ENCODE data around the gene ACOX1.

The ACOX1 gene

DNA sequence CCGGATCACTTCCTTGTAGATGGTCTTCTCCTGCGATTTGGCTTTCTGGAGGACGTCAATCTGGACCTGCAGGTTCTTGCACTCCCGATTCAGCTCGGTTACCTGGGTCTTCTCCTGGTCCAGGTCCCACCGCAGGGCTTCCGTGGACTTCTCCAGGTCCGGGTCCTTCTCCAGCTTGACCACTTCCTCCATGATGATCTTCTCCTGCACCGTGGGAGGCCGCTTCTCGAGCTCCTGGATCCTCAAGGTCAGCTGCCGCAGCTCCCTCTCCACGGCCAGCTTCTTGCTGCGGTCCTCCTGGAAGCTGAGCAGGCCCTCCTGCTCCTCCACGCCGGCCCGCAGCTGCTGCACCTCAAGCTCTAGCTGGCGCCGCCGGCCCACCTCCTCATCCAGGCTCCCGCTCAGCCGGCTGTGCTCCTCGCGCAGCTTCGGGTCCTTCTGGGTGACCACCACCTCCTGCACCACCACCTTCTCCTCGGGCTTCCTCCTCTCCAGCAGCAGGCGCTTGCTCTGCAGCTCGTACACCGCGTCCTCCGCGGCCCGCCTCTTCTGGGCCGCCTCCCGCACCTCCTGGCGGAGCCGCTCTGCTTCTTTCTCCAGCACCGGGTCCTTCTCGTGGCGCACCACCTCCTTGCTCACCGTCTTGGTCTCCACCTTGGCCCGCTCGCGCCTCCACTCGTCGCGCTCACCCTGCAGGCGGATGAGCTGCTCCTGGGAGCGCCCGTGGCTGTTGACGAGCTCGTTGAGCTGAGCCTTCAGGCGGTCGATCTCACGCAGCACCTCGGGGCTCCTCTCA is 29.9 kb upstream of the ACOX1 start:
- TF ChIP-seq, protein P1, sequence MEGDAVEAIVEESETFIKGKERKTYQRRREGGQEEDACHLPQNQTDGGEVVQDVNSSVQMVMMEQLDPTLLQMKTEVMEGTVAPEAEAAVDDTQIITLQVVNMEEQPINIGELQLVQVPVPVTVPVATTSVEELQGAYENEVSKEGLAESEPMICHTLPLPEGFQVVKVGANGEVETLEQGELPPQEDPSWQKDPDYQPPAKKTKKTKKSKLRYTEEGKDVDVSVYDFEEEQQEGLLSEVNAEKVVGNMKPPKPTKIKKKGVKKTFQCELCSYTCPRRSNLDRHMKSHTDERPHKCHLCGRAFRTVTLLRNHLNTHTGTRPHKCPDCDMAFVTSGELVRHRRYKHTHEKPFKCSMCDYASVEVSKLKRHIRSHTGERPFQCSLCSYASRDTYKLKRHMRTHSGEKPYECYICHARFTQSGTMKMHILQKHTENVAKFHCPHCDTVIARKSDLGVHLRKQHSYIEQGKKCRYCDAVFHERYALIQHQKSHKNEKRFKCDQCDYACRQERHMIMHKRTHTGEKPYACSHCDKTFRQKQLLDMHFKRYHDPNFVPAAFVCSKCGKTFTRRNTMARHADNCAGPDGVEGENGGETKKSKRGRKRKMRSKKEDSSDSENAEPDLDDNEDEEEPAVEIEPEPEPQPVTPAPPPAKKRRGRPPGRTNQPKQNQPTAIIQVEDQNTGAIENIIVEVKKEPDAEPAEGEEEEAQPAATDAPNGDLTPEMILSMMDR (IDR thresholded peaks at IDR 0.05; ENCODE audit: low read depth, low read length, missing control alignments), result no peak
- in situ Hi-C loops (cut with HindIII; ENCODE audit: low sequenced_read_pairs), result no loop called here
- DNase-seq (ENCODE audit: low read depth), result no peak
- no peak overlapping the region for H3K4me3 ChIP-seq (ENCODE audit: low read depth, low read length)

DNA sequence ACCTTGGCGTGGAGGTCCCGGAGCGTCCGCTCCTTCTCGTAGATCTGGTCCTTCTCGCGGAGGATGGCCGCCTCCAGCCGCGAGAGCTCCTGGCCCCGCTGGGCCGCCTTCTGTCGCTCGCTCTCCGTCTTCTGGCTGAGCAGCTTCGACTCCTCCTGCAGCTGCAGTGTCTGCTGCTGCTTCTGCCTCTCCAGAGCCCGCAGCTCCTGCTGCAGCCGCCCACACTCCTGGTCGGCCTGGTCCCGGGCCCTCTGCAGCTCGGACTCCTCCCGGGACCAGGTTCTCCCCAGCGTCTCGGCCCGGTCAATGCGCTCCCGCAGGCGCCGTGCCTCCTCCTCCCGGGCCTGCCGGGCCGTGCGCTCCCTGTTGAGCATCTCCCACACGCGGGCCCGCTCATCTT is 29.2 kb upstream of the ACOX1 start:
- no peak for DNase-seq (ENCODE audit: low read depth)
- TF ChIP-seq, protein P1 (IDR thresholded peaks at IDR 0.05; ENCODE audit: low read depth, low read length, missing control alignments), result no peak
- in situ Hi-C loops (cut with HindIII; ENCODE audit: low sequenced_read_pairs), result no loop called here
- H3K4me3 ChIP-seq (ENCODE audit: low read depth, low read length), result no peak overlapping the region

DNA sequence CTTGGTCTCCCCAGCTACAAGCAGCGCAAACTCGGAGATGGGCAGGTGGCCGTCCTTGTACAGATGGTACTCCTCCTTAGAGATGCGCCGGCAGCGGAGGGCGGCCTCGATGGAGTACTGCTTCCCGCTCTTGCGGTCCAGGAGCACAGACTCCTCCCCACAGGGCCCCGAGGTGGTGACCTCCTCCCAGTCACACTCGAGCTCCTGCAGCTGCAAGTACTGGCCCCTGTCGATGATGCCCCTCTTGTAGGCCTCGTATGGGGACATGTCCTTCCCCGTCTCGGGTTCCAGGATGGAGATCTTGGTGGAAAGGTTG is 28.8 kb upstream of the ACOX1 start:
- TF ChIP-seq, protein P1 (IDR thresholded peaks at IDR 0.05; ENCODE audit: low read depth, low read length, missing control alignments), result no peak
- in situ Hi-C loops (cut with HindIII; ENCODE audit: low sequenced_read_pairs), result no loop called here
- DNase-seq (ENCODE audit: low read depth), result no peak
- H3K4me3 ChIP-seq (ENCODE audit: low read depth, low read length), result no peak overlapping the region

DNA sequence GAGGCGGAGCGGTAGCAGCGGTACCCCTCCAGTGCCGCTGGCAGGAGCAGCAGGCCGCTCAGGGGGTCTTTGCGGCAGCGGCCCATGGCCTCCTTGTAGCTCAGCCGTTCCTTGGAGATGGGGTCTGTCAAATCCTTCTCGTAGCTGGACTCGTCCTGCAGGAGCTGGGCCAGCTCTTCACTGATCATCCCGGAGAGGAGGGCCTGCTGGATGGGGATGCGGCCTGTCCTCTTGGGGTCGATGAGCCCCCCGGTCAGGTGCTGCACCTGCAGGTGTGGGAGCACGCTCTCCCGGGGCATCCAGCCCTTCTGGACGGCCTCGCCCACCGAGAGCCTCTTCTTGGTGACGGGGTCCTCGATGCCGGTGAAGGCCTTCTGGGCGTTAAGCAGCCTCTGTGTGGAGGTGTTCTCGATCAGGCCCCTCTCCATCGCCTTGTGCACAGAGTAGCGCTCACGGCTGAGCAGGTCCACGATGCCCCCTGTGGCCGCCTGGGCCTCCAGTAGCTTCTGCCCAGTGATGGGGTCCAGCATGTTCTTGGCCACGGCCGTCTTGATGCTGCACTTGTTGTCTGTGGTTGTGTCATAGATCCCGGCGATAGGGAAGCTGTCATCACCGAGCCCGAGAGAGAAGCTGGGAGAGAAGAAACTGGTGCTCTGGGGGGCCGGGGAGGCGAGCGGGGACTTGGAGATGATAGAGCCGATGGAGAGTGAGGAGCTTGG is 28.3 kb upstream of the ACOX1 start:
- TF ChIP-seq, protein P1 (IDR thresholded peaks at IDR 0.05; ENCODE audit: low read depth, low read length, missing control alignments), result no peak
- in situ Hi-C loops (cut with HindIII; ENCODE audit: low sequenced_read_pairs), result no loop called here
- no peak overlapping the region for H3K4me3 ChIP-seq (ENCODE audit: low read depth, low read length)
- no peak for DNase-seq (ENCODE audit: low read depth)

DNA sequence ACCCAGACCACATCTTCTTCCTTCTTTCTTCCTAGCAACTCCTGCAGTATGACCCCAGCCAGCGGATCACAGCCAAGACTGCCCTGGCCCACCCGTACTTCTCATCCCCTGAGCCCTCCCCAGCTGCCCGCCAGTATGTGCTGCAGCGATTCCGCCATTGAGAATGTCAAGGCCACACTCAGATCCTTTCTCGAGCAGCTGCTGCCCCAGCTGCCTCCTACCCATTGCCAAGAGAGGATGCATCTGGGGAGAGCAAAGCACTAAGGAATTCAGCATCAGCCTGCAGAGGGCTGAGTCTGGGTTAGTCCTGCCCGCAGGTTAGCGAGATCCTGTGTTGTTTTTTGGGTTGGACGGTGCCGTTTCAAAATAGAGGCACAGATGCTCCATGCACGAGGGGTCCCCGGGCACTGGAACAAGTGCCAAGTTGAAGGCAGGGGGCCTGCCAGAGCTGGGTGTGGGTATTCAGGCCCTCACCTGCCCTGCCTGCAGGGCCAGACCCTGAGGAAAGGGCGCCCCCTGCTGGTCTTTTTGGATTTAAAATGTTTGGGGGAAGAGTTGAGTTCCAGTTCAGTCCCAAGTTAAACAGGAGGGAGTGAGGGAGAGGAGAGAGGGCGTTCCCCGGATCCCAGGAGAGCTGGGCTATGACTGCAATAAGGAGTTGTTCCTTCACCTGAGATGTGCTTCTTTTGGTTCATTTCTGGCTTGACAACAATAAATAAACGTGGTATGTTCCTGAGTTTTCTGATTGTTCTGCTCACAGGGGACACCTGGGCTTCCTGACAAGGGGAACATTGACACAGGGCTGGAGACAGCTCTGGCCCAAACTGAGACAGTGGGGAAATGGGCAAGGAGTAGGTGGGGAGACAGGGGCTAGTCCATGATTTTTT is 26.5 kb upstream of the ACOX1 start:
- TF ChIP-seq, protein P1 (IDR thresholded peaks at IDR 0.05; ENCODE audit: low read depth, low read length, missing control alignments), result peak; percentile 64
- DNase-seq (ENCODE audit: low read depth), result no peak
- no peak overlapping the region for H3K4me3 ChIP-seq (ENCODE audit: low read depth, low read length)
- in situ Hi-C loops (cut with HindIII; ENCODE audit: low sequenced_read_pairs), result no loop called here

DNA sequence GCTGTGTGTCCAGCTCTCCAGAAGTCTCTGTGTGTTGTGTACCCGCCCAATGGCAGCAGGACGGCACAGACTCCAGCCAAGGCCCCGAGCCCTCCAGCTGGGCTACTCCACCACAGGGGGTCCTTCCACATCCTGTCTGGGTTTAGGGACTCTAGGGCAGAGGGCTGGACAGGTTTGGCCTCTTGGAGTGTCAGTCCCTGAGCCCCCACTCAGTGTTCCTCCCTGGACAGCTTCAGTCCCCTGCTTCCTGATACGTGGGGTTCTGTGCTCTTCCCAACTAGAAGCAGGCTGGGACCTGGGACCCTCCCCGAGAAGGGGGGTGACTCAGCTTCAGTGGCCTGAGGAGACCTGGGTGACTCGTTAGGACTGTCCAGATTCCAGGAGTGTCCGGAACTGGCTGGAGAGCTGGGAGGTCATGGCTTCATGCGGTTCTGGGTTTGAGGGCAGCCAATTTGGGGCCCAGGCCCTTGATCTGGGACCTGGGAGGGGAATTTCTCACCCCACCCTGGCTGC is 25.8 kb upstream of the ACOX1 start:
- TF ChIP-seq, protein P1 (IDR thresholded peaks at IDR 0.05; ENCODE audit: low read depth, low read length, missing control alignments), result no peak
- in situ Hi-C loops (cut with HindIII; ENCODE audit: low sequenced_read_pairs), result no loop called here
- H3K4me3 ChIP-seq (ENCODE audit: low read depth, low read length), result no peak overlapping the region
- DNase-seq (ENCODE audit: low read depth), result no peak

Data from astrocyte of the cerebellum (primary cell).